Chondrocyte (in vitro differentiated cells): ENCODE data around the gene ART5. TPM values are rescaled to one million over a fixed set of nuclear protein-coding genes. Genes with fewer than 3 reads are reported as not detected.

Experiments used
- DNase-seq: peaks from one replicate; pipeline ENCODE4 v3.0.0; 2021; ENCODE audit warnings: mixed read lengths, low spot score
- H3K27ac Mint-ChIP-seq: one replicate; pipeline ENCODE4 v1.8.0; 2021; ENCODE audit warnings: mild to moderate bottlenecking, moderate library complexity, mixed read lengths; ENCODE audit not compliant: unreplicated experiment
- H3K27me3 Mint-ChIP-seq: 2 replicates; pipeline ENCODE4 v1.8.0; 2021; ENCODE audit warnings: low read depth, mixed read lengths
- H3K36me3 Mint-ChIP-seq: 2 replicates; pipeline ENCODE4 v1.8.0; 2021; ENCODE audit warnings: low read depth, mixed read lengths
- H3K4me1 Mint-ChIP-seq: 2 replicates; pipeline ENCODE4 v1.8.0; 2021; ENCODE audit warnings: low read depth, mild to moderate bottlenecking, mixed read lengths
- H3K4me3 Mint-ChIP-seq: one replicate; pipeline ENCODE4 v1.8.0; 2021; ENCODE audit warnings: mild to moderate bottlenecking, moderate library complexity, mixed read lengths; ENCODE audit not compliant: unreplicated experiment
- H3K9me3 Mint-ChIP-seq: 2 replicates; pipeline ENCODE4 v1.8.0; 2021; ENCODE audit warnings: low read depth, mixed read lengths
- CTCF ChIP-seq: fragments of 200-600 bp; sonication (generic); IDR thresholded peaks from 2 replicates; pipeline ENCODE4 v1.5.0; 2021; ENCODE audit warnings: antibody characterized with exemption, mild to moderate bottlenecking, moderate library complexity
- total RNA-seq: library from RNA; stranded (reverse); gene quantifications from 3 replicates; pipeline ENCODE4 v1.2.1, GENCODE V29; 2021

The ART5 gene
- total RNA-seq, 1 donor from 2014 or later, result 0.67 TPM

DNA sequence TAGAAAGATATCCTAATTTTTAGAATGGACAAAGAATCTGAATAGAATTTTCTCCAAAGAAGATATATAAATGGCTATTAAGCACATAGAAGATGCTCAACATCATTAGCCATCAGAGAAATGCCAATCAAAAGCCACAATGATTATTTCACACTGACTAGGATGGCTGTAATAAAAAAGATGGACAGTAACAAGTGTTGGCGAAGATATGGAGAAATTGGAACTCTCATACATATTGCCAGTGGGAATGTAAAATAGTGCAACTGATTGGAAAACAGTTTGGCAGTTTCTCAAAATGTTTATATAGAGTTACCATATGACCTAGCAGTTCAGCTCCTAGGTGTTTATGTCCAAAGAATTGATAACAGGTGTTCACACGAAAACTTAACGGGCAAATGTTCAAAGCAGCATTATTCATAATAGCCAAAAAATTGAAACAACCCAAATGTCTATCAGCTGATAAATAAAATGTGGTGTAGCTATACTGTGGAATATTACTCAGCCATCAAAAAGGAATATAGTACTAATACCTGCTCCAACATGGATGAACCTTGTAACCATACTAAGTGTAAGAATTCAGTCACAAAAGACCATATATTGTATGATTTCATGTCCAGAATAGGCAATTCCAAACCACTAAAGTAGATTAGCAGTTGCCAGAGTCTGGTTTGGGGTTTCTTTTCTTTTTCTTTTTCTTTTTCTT is 29.7 kb downstream of the ART5 start:
- Mint-ChIP-seq H3K4me1 (peaks cover 9% of the 10 kb centered on the region), H3K36me3 (no peaks in the 10 kb centered on the region), H3K4me3 (no peak overlapping the region), H3K27ac (no peak overlapping the region), H3K9me3 (peaks cover 4% of the 10 kb centered on the region), H3K27me3 (peaks cover 3% of the 10 kb centered on the region)
- no peak for TF ChIP-seq CTCF
- DNase-seq, result no peak

GRCh38 chr11:3610846-3611245 is 30.9 kb downstream of the ART5 start:
- no peak for DNase-seq
- H3K9me3 Mint-ChIP-seq, result peaks cover 4% of the 10 kb centered on the region
- no peaks in the 10 kb centered on the region for H3K36me3 Mint-ChIP-seq
- no peak for TF ChIP-seq CTCF
- H3K27me3 Mint-ChIP-seq, result peaks cover 4% of the 10 kb centered on the region
- H3K4me3 Mint-ChIP-seq, result no peak overlapping the region
- H3K27ac Mint-ChIP-seq, result no peak overlapping the region
- peaks cover 4% of the 10 kb centered on the region for H3K4me1 Mint-ChIP-seq

DNA sequence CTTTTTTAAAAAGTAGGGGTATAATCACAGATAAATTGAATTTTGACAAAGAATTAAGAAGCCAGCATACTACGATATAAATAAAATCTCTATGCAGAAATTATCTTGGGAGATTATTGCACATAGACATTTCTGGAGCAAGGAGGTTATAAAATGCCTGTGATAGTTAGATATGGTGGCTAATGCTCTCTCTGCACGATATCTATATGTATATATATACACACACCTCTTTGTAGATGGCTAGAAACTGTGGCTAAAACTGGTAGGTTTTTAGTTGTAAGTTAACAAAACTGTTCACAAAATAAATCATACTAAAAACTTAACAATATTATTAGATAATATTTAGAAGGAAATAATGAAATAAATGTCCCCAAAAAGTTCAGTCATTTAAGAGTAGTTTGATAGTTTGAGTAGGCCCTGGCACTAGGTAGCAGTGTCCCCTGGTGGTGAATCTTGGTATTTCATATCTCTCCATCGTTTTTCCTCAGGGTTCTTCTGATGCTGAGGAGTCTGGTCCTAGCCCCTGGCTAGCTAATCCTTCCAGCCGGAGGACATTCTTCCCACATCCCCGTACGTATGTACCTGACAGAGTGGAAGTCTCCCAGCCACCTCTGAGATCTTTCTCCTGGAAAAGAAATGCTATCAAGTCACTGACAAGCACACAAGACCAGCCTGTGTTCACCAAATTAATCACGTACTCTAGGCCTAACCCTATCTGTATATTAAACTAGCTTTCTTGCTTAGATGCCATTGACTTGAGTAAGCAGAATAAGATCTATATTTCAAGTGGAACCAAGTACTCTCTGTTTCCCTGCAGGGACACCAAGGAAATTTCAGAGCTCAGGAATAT is 32.2 kb downstream of the ART5 start:
- H3K4me3 Mint-ChIP-seq, result no peak overlapping the region
- H3K27me3 Mint-ChIP-seq, result peaks cover 10% of the 10 kb centered on the region
- DNase-seq, result no peak
- no peak overlapping the region for H3K27ac Mint-ChIP-seq
- H3K4me1 Mint-ChIP-seq, result no peaks in the 10 kb centered on the region
- H3K36me3 Mint-ChIP-seq, result no peaks in the 10 kb centered on the region
- H3K9me3 Mint-ChIP-seq, result peaks cover 4% of the 10 kb centered on the region
- peak; percentile 86 for TF ChIP-seq CTCF

DNA sequence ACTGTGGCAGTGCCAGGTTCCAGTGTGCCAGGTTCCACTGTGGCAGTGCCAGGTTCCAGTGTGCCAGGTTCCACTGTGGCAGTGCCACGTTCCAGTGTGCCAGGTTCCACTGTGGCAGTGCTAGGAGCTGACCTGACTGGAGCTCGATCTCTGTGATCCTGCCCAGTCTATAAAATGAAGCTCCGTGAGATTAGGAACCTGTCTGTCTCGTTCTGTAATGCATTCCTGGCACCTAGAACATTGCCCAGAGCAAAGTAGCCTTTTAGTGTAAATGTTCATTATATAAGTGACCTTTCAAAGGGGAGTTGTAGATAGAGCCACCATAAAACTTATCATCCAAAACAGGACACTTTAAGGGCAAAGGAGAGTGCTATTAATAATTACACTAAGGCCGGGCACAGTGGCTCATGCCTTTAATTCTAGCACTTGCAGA is 36.0 kb downstream of the ART5 start:
- TF ChIP-seq CTCF, result no peak
- no peak overlapping the region for H3K4me3 Mint-ChIP-seq
- no peaks in the 10 kb centered on the region for H3K9me3 Mint-ChIP-seq
- no peaks in the 10 kb centered on the region for H3K4me1 Mint-ChIP-seq
- DNase-seq, result no peak
- H3K36me3 Mint-ChIP-seq, result no peaks in the 10 kb centered on the region
- no peak overlapping the region for H3K27ac Mint-ChIP-seq
- H3K27me3 Mint-ChIP-seq, result peaks cover 12% of the 10 kb centered on the region

- no peaks in the 10 kb centered on the region for H3K9me3 Mint-ChIP-seq
- TF ChIP-seq CTCF, result no peak
- H3K27ac Mint-ChIP-seq, result no peak overlapping the region
- no peak for DNase-seq
- H3K27me3 Mint-ChIP-seq, result peaks cover 14% of the 10 kb centered on the region
- H3K36me3 Mint-ChIP-seq, result no peaks in the 10 kb centered on the region
- H3K4me3 Mint-ChIP-seq, result no peak overlapping the region
- no peaks in the 10 kb centered on the region for H3K4me1 Mint-ChIP-seq
These were observed 36.5 kb downstream of the ART5 start for GRCh38 chr11:3605283-3605662.
